HPDE6-E6E7 (cell line): ENCODE results near the gene ABLIM2.
"Not testable (repeated sequence)": the region's sequence is repeated elsewhere in the genome, so short reads cannot be mapped to it uniquely, and the experiment has no call there.

Source experiments
- DNase-seq: peaks from one replicate; pipeline ENCODE4 v3.0.0; 2011; ENCODE audit warnings: missing footprints; ENCODE audit errors: extremely low spot score

Gene ABLIM2

GRCh38 chr4:7941111-7941964 lies 217.3 kb downstream of the ABLIM2 start:
- no peak for DNase-seq

GRCh38 chr4:7939377-7940108 lies 219.1 kb downstream of the ABLIM2 start, which contains the start of gene AFAP1:
Gene AFAP1 (minus strand): TSS chr4:7939861. CDS start chr4:7872078, 67,783 bp downstream.
- DNase-seq, result peak; percentile 90

- no peak for DNase-seq
These were observed 219.8 kb downstream of the ABLIM2 start for GRCh38 chr4:7938609-7939376.

GRCh38 chr4:7938266-7938608 lies 220.4 kb downstream of the ABLIM2 start:
- no peak for DNase-seq

GRCh38 chr4:7937006-7937405 lies 221.6 kb downstream of the ABLIM2 start:
- no peak for DNase-seq

GRCh38 chr4:7933651-7934510 lies 224.7 kb downstream of the ABLIM2 start:
- DNase-seq, result no peak

GRCh38 chr4:7932287-7932686 lies 226.3 kb downstream of the ABLIM2 start:
- DNase-seq, result no peak

GRCh38 chr4:7929118-7929951 lies 229.3 kb downstream of the ABLIM2 start:
- peak; percentile 84 for DNase-seq

- DNase-seq, result no peak
These were observed 229.9 kb downstream of the ABLIM2 start for GRCh38 chr4:7928711-7929110.

GRCh38 chr4:7926822-7927221 lies 231.8 kb downstream of the ABLIM2 start:
- no peak for DNase-seq

GRCh38 chr4:7924570-7924969 lies 234.0 kb downstream of the ABLIM2 start:
- no peak for DNase-seq

GRCh38 chr4:7924163-7924562 lies 234.4 kb downstream of the ABLIM2 start:
- DNase-seq, result no peak

GRCh38 chr4:7922466-7922865 lies 236.1 kb downstream of the ABLIM2 start:
- no peak for DNase-seq

GRCh38 chr4:7918981-7919380 lies 239.6 kb downstream of the ABLIM2 start:
- no peak for DNase-seq

- not testable (repeated sequence) for DNase-seq
These were observed 240.4 kb downstream of the ABLIM2 start for GRCh38 chr4:7918187-7918586.

- no peak for DNase-seq
These were observed 240.9 kb downstream of the ABLIM2 start for GRCh38 chr4:7917669-7918068.

- no peak for DNase-seq
These were observed 242.8 kb downstream of the ABLIM2 start for GRCh38 chr4:7915875-7916242.
